HEK293 (cell line): ENCODE data around the gene NLRX1.

Experiments
- CTCF ChIA-PET: fragments of 350-600 bp; formaldehyde crosslinking; extraction: SDS; loops from one replicate; lab custom pipeline; 2021; ENCODE audit warnings: antibody characterized with exemption; lab: Yijun Ruan, JAX
- POLR2A ChIA-PET: fragments of 300-600 bp; formaldehyde crosslinking; extraction: SDS; loops from one replicate; lab custom pipeline; 2020; ENCODE audit warnings: antibody characterized with exemption, inconsistent platforms; lab: Yijun Ruan, JAX
- H3K27ac ChIP-seq: fragments of 200-500 bp; sonication (Bioruptor generic); 2 replicates; pipeline ENCODE4 v1.5.1; 2014; ENCODE audit warnings: low read depth, low read length, control low read depth, inconsistent platforms; ENCODE audit errors: extremely low read depth
- H3K36me3 ChIP-seq, 2 experiments: fragments of 200-500 bp in 1 of 2; sonication (Bioruptor generic) in 1 of 2; 1 replicate in 1 of 2; 2 replicates in 1 of 2; pipeline ENCODE4 v1.5.1; 2014 to 2017; ENCODE audit warnings: inconsistent platforms in 2 of 2, low read length in 2 of 2; ENCODE audit not compliant: control insufficient read depth in 2 of 2, insufficient read depth in 1 of 2
- H3K4me1 ChIP-seq: fragments of 200-500 bp; sonication (Bioruptor generic); 2 replicates; pipeline ENCODE4 v1.5.1; 2014; ENCODE audit warnings: mild to moderate bottlenecking, low read length, inconsistent platforms; ENCODE audit not compliant: control insufficient read depth, insufficient read depth
- H3K4me3 ChIP-seq: 2 replicates; pipeline ENCODE4 v1.5.1; 2011; ENCODE audit warnings: low read depth, mild to moderate bottlenecking, control low read depth, low read length, moderate library complexity
- H3K9me3 ChIP-seq: fragments of 200-500 bp; sonication (Bioruptor generic); 2 replicates; pipeline ENCODE4 v1.5.1; 2014; ENCODE audit warnings: low read depth, low read length, inconsistent platforms; ENCODE audit not compliant: control insufficient read depth, insufficient read depth
- MEIS1 ChIP-seq: sonication (generic); formaldehyde crosslinking; IDR thresholded peaks from 2 replicates; pipeline ENCODE4 v1.8.1; 2022; ENCODE audit warnings: missing genetic modification reagents, mild to moderate bottlenecking, borderline replicate concordance
- TSHZ1 ChIP-seq: fragments of 450-650 bp; formaldehyde crosslinking; IDR thresholded peaks from 2 replicates; pipeline ENCODE4 v1.5.1; 2016; ENCODE audit warnings: missing biosample characterization, missing genetic modification characterization, borderline replicate concordance
- ZBTB11 ChIP-seq: fragments of 450-650 bp; formaldehyde crosslinking; conservative IDR thresholded peaks from 2 replicates; pipeline ENCODE4 v1.5.1; 2016; ENCODE audit warnings: low read depth, missing biosample characterization, missing genetic modification characterization
- ZNF10 ChIP-seq: fragments of 450-650 bp; formaldehyde crosslinking; IDR thresholded peaks from 2 replicates; pipeline ENCODE4 v1.5.1; 2017; ENCODE audit warnings: missing biosample characterization, missing genetic modification characterization
- ZNF24 ChIP-seq: fragments of 450-650 bp; formaldehyde crosslinking; IDR thresholded peaks from 2 replicates; pipeline ENCODE4 v1.5.1; 2016; ENCODE audit warnings: missing biosample characterization, missing genetic modification characterization
- ZNF311 ChIP-seq: fragments of 450-650 bp; formaldehyde crosslinking; IDR thresholded peaks from 2 replicates; pipeline ENCODE4 v1.5.1; 2017; ENCODE audit warnings: missing biosample characterization, missing genetic modification characterization, borderline replicate concordance
- ZNF350 ChIP-seq: fragments of 450-650 bp; formaldehyde crosslinking; IDR thresholded peaks from 2 replicates; pipeline ENCODE4 v1.5.0; 2017; ENCODE audit warnings: missing biosample characterization, mild to moderate bottlenecking, missing genetic modification characterization
- ZNF404 ChIP-seq: fragments of 450-650 bp; formaldehyde crosslinking; IDR thresholded peaks from 2 replicates; pipeline ENCODE4 v1.5.1; 2017; ENCODE audit warnings: missing biosample characterization, missing genetic modification characterization
- ZNF433 ChIP-seq: fragments of 450-650 bp; formaldehyde crosslinking; IDR thresholded peaks from 2 replicates; pipeline ENCODE4 v1.5.1; 2016; ENCODE audit warnings: missing biosample characterization, missing genetic modification characterization, low read depth
- ZNF549 ChIP-seq: fragments of 450-650 bp; IDR thresholded peaks from 2 replicates; pipeline ENCODE4 v1.5.1; 2018; ENCODE audit warnings: missing biosample characterization, missing genetic modification characterization, mild to moderate bottlenecking, inconsistent platforms, moderate library complexity
- ZNF654 ChIP-seq: fragments of 450-650 bp; formaldehyde crosslinking; IDR thresholded peaks from 2 replicates; pipeline ENCODE4 v1.5.1; 2016; ENCODE audit warnings: low read depth, missing biosample characterization, missing genetic modification characterization
- ZNF747 ChIP-seq: fragments of 450-650 bp; formaldehyde crosslinking; IDR thresholded peaks from 2 replicates; pipeline ENCODE4 v1.5.1; 2016; ENCODE audit warnings: missing biosample characterization, missing genetic modification characterization
- ZNF768 ChIP-seq: fragments of 450-650 bp; formaldehyde crosslinking; IDR thresholded peaks from 2 replicates; pipeline ENCODE4 v1.5.1; 2018; ENCODE audit warnings: missing biosample characterization, mild to moderate bottlenecking, missing genetic modification characterization

NLRX1 gene

GRCh38 chr11:119229741-119230140, 61.2 kb downstream of the NLRX1 start:
- H3K4me1 ChIP-seq = no peaks in the 10 kb centered on the region
- no peaks in the 10 kb centered on the region for H3K9me3 ChIP-seq
- peaks cover 3 to 6% of the 10 kb centered on the region in 2 experiments; a peak in 1 of 3 replicates for H3K36me3 ChIP-seq
- TF ChIP-seq ZNF654 (tag by site-specific recombination) (no peak), ZNF350 (tag by site-specific recombination) (no peak), ZNF747 (no peak), ZNF24 (tag by site-specific recombination) (no peak), ZNF404 (tag by site-specific recombination) (no peak), ZNF549 (tag by site-specific recombination) (no peak), ZNF311 (tag by site-specific recombination) (no peak), ZNF433 (tag by site-specific recombination) (no peak), MEIS1 (no peak), ZNF10 (tag by site-specific recombination) (no peak), ZBTB11 (tag by site-specific recombination) (no peak), ZNF768 (no peak), TSHZ1 (tag by site-specific recombination) (no peak)
- no peak overlapping the region for H3K27ac ChIP-seq
- ChIA-PET POLR2A (interaction anchor here (0.7 kb wide), 1 partner anchor 203 kb away, joined by 4 read pairs; no protein-coding TSS in a partner anchor), CTCF (interaction anchor here (0.6 to 1.4 kb wide), 5 partner anchors 23 to 109 kb away, joined by 3 to 6 read pairs (median 4); partner anchors contain the start of gene CBL)
- H3K4me3 ChIP-seq = no peak overlapping the region
